SK-N-MC (cell line): ENCODE measurements around the gene LCOR.

Experiments used
- EZH2 ChIP-seq: fragments of 200-600 bp; sonication (generic); IDR thresholded peaks from one replicate; pipeline ENCODE4 v1.6.1; 2017; ENCODE audit warnings: antibody characterized with exemption
- POLR2AphosphoS5 ChIP-seq: IDR thresholded peaks from 2 replicates; pipeline ENCODE4 v1.6.1; 2012; ENCODE audit warnings: mild to moderate bottlenecking, low read depth, low read length, borderline replicate concordance

DNA sequence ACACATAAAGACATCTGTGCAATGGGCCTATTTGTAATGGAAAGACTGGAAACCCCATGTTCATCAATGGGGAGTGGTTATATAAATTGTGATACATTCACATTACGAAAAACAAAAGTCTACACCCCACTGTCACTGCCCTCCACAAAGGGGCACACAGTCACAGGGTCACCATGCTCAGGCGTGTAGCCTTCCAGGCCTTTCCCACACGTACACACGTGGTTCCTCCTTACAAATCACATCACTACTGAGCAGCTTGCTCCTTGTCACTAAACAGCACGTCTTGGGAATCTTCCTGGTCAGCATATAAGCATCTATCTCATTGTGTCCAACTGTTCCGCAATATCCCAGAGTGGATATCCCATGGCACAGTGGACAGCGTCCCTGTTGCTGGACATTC lies 190.5 kb downstream of the LCOR start:
- TF ChIP-seq EZH2 = no peak
- no peak for TF ChIP-seq POLR2AphosphoS5
